MCF 10A (cell line): ENCODE data around the gene MXRA8. TPM values are rescaled to one million over a fixed set of nuclear protein-coding genes. Genes with fewer than 3 reads are reported as not detected.

Experiments
- BruUV-seq: library from RNA; stranded (reverse); fragments of 400-500 nt; replicated peaks from 2 replicates; lab custom pipeline; 2021; lab: Mats Ljungman, UMichigan
- CTCF ChIA-PET: fragments of 300-600 bp; sonication (Branson Sonifier 250); formaldehyde crosslinking; extraction: SDS; loops from one replicate; lab custom pipeline; 2021; ENCODE audit warnings: antibody characterized with exemption, inconsistent platforms; lab: Yijun Ruan, JAX
- POLR2A ChIA-PET: fragments of 300-600, 350-650 bp; sonication (Branson Sonifier 250); formaldehyde crosslinking; extraction: SDS; loops from one replicate; lab custom pipeline; 2020; ENCODE audit warnings: antibody characterized with exemption, inconsistent platforms; lab: Yijun Ruan, JAX
- DNase-seq: peaks from one replicate; pipeline ENCODE4 v3.0.0-alpha.2; 2018; ENCODE audit not compliant: unreplicated experiment
- H3K27ac Mint-ChIP-seq: one replicate; pipeline ENCODE4 v1.8.0; 2022; ENCODE audit warnings: mild to moderate bottlenecking, low read depth, mixed read lengths; ENCODE audit not compliant: unreplicated experiment
- H3K27me3 Mint-ChIP-seq: one replicate; pipeline ENCODE4 v1.8.0; 2022; ENCODE audit warnings: mixed read lengths; ENCODE audit not compliant: insufficient read depth, unreplicated experiment
- H3K36me3 Mint-ChIP-seq: one replicate; pipeline ENCODE4 v1.8.0; 2022; ENCODE audit warnings: mild to moderate bottlenecking, moderate library complexity, mixed read lengths; ENCODE audit not compliant: insufficient read depth, unreplicated experiment
- H3K4me1 Mint-ChIP-seq: one replicate; pipeline ENCODE4 v1.8.0; 2022; ENCODE audit warnings: mixed read lengths; ENCODE audit not compliant: insufficient read depth, unreplicated experiment
- H3K4me3 Mint-ChIP-seq: one replicate; pipeline ENCODE4 v1.8.0; 2022; ENCODE audit warnings: mild to moderate bottlenecking, moderate library complexity, mixed read lengths; ENCODE audit not compliant: unreplicated experiment
- H3K9me3 Mint-ChIP-seq: one replicate; pipeline ENCODE4 v1.8.0; 2022; ENCODE audit warnings: mixed read lengths; ENCODE audit not compliant: unreplicated experiment
- intact Hi-C: fragments of 100-400 bp; cut with micrococcal nuclease; formaldehyde crosslinking; loops from 2 replicates; pipeline ENCODE4 v1.14.1; 2022
- total RNA-seq: library from RNA; stranded (reverse); gene quantifications from 2 replicates; pipeline ENCODE4 v1.2.3, GENCODE V29; 2022
- TF ChIP-seq, protein P1 (sequence below): fragments of 200-600 bp; IDR thresholded peaks from one replicate; pipeline ENCODE4 v1.8.0; 2022; ENCODE audit warnings: antibody characterized with exemption, mild to moderate bottlenecking; ENCODE audit not compliant: unreplicated experiment

The MXRA8 gene
- total RNA-seq, 1 experiment from 2014 or later, result not detected

DNA sequence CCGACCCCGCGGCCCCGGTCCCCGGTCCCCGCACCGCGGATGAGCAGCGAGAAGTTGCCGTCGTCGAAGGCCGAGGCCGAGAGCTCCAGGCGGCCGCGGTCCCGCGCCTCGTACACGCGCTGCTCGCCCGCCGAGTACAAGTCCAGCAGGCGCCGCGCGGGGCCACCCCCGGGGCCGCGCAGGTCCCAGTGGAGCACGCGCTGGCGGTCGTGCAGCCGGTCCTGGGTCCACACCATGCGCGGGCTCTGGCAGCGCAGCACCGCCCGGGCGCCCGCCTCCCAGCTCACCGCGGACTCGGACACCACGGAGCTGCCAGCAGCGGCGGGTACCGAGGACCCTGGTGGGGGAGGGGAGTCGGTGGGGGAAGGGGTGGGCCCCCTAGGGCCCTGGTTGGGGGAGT lies 2.9 kb downstream of the MXRA8 start:
- no peak overlapping the region for H3K27ac Mint-ChIP-seq
- no TSS peak for BruUV-seq
- CTCF ChIA-PET, result no interaction called here
- peaks cover 5% of the 10 kb centered on the region for H3K36me3 Mint-ChIP-seq
- TF ChIP-seq, protein P1, sequence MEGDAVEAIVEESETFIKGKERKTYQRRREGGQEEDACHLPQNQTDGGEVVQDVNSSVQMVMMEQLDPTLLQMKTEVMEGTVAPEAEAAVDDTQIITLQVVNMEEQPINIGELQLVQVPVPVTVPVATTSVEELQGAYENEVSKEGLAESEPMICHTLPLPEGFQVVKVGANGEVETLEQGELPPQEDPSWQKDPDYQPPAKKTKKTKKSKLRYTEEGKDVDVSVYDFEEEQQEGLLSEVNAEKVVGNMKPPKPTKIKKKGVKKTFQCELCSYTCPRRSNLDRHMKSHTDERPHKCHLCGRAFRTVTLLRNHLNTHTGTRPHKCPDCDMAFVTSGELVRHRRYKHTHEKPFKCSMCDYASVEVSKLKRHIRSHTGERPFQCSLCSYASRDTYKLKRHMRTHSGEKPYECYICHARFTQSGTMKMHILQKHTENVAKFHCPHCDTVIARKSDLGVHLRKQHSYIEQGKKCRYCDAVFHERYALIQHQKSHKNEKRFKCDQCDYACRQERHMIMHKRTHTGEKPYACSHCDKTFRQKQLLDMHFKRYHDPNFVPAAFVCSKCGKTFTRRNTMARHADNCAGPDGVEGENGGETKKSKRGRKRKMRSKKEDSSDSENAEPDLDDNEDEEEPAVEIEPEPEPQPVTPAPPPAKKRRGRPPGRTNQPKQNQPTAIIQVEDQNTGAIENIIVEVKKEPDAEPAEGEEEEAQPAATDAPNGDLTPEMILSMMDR, result no peak
- no peaks in the 10 kb centered on the region for H3K9me3 Mint-ChIP-seq
- no peaks in the 10 kb centered on the region for H3K27me3 Mint-ChIP-seq
- POLR2A ChIA-PET, result interaction anchor here (0.8 kb wide), 1 partner anchor 23 kb away, joined by 3 read pairs; no protein-coding TSS in a partner anchor
- H3K4me1 Mint-ChIP-seq, result peaks cover under 1% of the 10 kb centered on the region
- intact Hi-C loops, result no loop called here
- H3K4me3 Mint-ChIP-seq, result no peak overlapping the region
- DNase-seq, result no peak

GRCh38 chr1:1354271-1355247 lies 3.8 kb downstream of the MXRA8 start:
- intact Hi-C loops, result no loop called here
- Mint-ChIP-seq H3K27me3 (no peaks in the 10 kb centered on the region), H3K36me3 (peaks cover 5% of the 10 kb centered on the region), H3K4me1 (no peaks in the 10 kb centered on the region), H3K27ac (no peak overlapping the region), H3K9me3 (no peaks in the 10 kb centered on the region), H3K4me3 (no peak overlapping the region)
- no peak for DNase-seq
- POLR2A ChIA-PET, result no interaction called here
- TF ChIP-seq, protein P1, result no peak
- CTCF ChIA-PET, result interaction anchor here (1.5 kb wide), 1 partner anchor 17 kb away, joined by 9 read pairs; no protein-coding TSS in a partner anchor
- BruUV-seq, result no TSS peak

DNA sequence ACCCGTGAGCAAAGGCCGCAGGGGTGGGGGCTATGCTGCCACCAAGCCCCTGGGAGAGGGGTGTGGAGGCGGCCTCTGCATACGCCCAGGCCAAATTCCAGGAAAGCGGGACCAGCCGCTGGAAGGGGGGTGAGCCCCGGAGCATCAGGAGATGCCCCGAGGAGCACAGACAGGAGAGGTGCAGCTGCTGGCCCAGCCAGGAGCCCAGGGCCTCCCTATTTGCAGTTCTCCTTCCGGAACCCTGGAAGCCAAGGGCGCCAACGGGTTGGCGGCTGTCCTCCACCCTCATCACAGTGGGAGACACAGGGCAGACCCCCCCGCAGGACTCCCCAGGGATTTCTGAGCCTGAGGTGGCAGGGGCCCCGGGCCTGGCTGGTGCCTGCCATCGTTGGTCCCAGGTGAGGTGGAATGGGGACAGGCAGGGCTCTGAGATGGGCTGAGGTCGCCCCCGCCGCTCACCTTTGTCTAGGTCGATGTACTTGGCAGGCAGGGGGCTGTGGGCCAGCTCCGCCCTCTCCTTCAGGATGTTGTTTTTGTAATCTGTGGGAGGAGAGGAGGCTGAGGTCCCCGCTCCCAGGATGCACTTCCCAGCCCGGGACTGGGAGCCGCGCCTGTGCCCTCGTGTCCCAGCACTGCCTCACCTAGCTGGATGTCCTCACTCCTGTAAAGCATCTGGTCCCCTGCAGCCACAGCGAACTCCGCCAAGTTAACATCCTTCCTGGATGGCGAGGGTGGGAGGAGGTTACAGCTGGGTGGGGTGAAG lies 4.8 kb downstream of the MXRA8 start:
- BruUV-seq, result no TSS peak
- H3K9me3 Mint-ChIP-seq, result no peaks in the 10 kb centered on the region

More for the DNA sequence above, 4.8 kb downstream of the MXRA8 start:
- H3K27me3 Mint-ChIP-seq, result no peaks in the 10 kb centered on the region
- DNase-seq, result no peak
- no peak overlapping the region for H3K4me3 Mint-ChIP-seq
- POLR2A ChIA-PET, result interaction anchor here (1.3 to 2.0 kb wide), 2 partner anchors 18 to 21 kb away, joined by 4 to 7 read pairs; partner anchors contain the start of gene AURKAIP1
- no peaks in the 10 kb centered on the region for H3K4me1 Mint-ChIP-seq
- TF ChIP-seq, protein P1, result no peak
- intact Hi-C loops, result no loop called here
- H3K36me3 Mint-ChIP-seq, result peaks cover 5% of the 10 kb centered on the region
- H3K27ac Mint-ChIP-seq, result no peak overlapping the region
- CTCF ChIA-PET, result interaction anchor here (1.5 kb wide), 1 partner anchor 18 kb away, joined by 9 read pairs; no protein-coding TSS in a partner anchor
